ENCODE results near the gene GABPB1. TPM values are rescaled to one million over a fixed set of nuclear protein-coding genes. Genes with fewer than 3 reads are reported as not detected.

GABPB1 gene
- total and polyA plus RNA-seq, 2 of the 13 experiments (the other 11 are each of a cell fraction or from before 2014, with no cell fraction given) = 17.5 to 39.5 TPM

DNA sequence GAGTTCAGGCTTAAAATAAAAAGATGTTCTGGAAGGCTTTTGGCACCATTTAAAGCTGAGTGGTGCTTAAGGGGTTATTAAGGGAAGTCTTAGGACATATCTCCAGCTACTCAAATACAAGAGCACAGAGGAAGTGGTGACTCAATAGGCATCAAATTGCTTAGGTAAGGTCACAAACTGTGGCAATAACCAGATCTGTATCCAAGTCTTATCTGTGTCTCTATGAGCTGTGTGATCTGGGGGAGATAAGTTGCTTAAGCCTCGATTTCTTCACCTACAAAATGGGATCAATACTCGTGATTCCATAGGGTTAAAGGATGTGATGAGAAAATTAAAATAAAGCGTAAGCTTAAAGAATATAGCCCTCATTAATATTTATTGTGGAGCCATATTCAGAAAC lies 97.1 kb downstream of the GABPB1 start:
- no peak overlapping the region for H3K27ac ChIP-seq (ENCODE audit: extremely low read length, insufficient read depth, low read length)
- peaks cover 24% of the 10 kb centered on the region for H3K4me1 ChIP-seq (ENCODE audit: insufficient read depth, low read length)
- intact Hi-C loops (cut with micrococcal nuclease; ENCODE audit: unreplicated experiment) = no loop called here
- FAIRE-seq = no peak
- ATAC-seq = no peak
- H4K20me1 ChIP-seq (ENCODE audit: insufficient read depth, low read length) = no peaks in the 10 kb centered on the region
- no peaks in the 10 kb centered on the region for H3K36me3 ChIP-seq (replicated peaks in 1 of 2; ENCODE audit: control insufficient read depth in 1 of 2, insufficient read depth in 2 of 2, low read length in 2 of 2)
- in situ Hi-C loops (cut with HindIII; ENCODE audit: extremely low pct_ligation_motif_present, low pct_unique_long_range_greater_than_20kb) = no loop called here
- H3K4me3 ChIP-seq (replicated peaks in 1 of 3; ENCODE audit: insufficient read depth in 1 of 3, low read depth in 2 of 3, low read length in 3 of 3) = no peak overlapping the region
- no peaks in the 10 kb centered on the region for H3K79me2 ChIP-seq (ENCODE audit: insufficient read depth, low read length)
- TF ChIP-seq FOXO1 (CRISPR knock-in tag; IDR thresholded peaks at IDR 0.05) (no peak), ZNF121 (CRISPR knock-in tag; IDR thresholded peaks at IDR 0.05) (no peak), SSRP1 (CRISPR knock-in tag; IDR thresholded peaks at IDR 0.05) (no peak)
- TF ChIP-seq, protein P1, sequence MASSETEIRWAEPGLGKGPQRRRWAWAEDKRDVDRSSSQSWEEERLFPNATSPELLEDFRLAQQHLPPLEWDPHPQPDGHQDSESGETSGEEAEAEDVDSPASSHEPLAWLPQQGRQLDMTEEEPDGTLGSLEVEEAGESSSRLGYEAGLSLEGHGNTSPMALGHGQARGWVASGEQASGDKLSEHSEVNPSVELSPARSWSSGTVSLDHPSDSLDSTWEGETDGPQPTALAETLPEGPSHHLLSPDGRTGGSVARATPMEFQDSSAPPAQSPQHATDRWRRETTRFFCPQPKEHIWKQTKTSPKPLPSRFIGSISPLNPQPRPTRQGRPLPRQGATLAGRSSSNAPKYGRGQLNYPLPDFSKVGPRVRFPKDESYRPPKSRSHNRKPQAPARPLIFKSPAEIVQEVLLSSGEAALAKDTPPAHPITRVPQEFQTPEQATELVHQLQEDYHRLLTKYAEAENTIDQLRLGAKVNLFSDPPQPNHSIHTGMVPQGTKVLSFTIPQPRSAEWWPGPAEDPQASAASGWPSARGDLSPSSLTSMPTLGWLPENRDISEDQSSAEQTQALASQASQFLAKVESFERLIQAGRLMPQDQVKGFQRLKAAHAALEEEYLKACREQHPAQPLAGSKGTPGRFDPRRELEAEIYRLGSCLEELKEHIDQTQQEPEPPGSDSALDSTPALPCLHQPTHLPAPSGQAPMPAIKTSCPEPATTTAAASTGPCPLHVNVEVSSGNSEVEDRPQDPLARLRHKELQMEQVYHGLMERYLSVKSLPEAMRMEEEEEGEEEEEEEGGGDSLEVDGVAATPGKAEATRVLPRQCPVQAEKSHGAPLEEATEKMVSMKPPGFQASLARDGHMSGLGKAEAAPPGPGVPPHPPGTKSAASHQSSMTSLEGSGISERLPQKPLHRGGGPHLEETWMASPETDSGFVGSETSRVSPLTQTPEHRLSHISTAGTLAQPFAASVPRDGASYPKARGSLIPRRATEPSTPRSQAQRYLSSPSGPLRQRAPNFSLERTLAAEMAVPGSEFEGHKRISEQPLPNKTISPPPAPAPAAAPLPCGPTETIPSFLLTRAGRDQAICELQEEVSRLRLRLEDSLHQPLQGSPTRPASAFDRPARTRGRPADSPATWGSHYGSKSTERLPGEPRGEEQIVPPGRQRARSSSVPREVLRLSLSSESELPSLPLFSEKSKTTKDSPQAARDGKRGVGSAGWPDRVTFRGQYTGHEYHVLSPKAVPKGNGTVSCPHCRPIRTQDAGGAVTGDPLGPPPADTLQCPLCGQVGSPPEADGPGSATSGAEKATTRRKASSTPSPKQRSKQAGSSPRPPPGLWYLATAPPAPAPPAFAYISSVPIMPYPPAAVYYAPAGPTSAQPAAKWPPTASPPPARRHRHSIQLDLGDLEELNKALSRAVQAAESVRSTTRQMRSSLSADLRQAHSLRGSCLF (CRISPR knock-in tag; IDR thresholded peaks at IDR 0.05; ENCODE audit: borderline replicate concordance) = no peak
- TF ChIP-seq, protein P2, sequence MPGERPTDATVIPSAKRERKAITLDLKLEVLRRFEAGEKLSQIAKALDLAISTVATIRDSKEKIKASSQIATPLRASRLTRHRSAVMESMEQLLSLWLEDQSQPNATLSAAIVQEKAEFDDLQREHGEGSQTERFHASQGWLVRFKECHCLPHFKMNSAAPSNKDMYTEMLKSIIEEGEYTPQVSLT (CRISPR knock-in tag; IDR thresholded peaks at IDR 0.05; ENCODE audit: borderline replicate concordance, low read depth) = no peak
- TF ChIP-seq, protein P3, sequence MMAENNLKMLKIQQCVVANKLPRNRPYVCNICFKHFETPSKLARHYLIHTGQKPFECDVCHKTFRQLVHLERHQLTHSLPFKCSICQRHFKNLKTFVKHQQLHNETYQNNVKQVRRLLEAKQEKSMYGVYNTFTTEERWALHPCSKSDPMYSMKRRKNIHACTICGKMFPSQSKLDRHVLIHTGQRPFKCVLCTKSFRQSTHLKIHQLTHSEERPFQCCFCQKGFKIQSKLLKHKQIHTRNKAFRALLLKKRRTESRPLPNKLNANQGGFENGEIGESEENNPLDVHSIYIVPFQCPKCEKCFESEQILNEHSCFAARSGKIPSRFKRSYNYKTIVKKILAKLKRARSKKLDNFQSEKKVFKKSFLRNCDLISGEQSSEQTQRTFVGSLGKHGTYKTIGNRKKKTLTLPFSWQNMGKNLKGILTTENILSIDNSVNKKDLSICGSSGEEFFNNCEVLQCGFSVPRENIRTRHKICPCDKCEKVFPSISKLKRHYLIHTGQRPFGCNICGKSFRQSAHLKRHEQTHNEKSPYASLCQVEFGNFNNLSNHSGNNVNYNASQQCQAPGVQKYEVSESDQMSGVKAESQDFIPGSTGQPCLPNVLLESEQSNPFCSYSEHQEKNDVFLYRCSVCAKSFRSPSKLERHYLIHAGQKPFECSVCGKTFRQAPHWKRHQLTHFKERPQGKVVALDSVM (CRISPR knock-in tag; IDR thresholded peaks at IDR 0.05) = no peak
- H3K9ac ChIP-seq (ENCODE audit: insufficient read depth, low read depth, low read length) = no peak overlapping the region
- H3K9me3 ChIP-seq (ENCODE audit: low read length) = no peaks in the 10 kb centered on the region
- CTCF ChIA-PET (ENCODE audit: low intra/inter-chr PET ratio, low total read pairs) = no interaction called here
- H3K4me2 ChIP-seq (ENCODE audit: low read depth, low read length) = no peak overlapping the region
- no peaks in the 10 kb centered on the region for H3K27me3 ChIP-seq (ENCODE audit: control insufficient read depth in 1 of 2, insufficient read depth in 2 of 2, low read length in 2 of 2)
- POLR2A ChIA-PET = no interaction called here
- no peak overlapping the region for H2AFZ ChIP-seq (ENCODE audit: low read length)
- BruUV-seq (replicated peaks) = no TSS peak
- 34% methylated on average over 3 of the region's 3 CpGs for WGBS (ENCODE audit: low lambda C conversion rate)
- no peak for DNase-seq (ENCODE audit: low spot score)

Data from HepG2 (cell line).